CD14-positive monocyte (primary cell): Measurements from ENCODE around the gene GTF2H4. TPM values are rescaled to one million over a fixed set of nuclear protein-coding genes. Genes with fewer than 3 reads are reported as not detected.

Experiments
- DNase-seq, 3 donors: peaks; one replicate each; pipeline ENCODE4 v3.0.0-alpha.2; 2011 to 2022
- H2AFZ ChIP-seq: 2 replicates; pipeline ENCODE4 v1.6.0; 2012; ENCODE audit warnings: mild to moderate bottlenecking, low read depth, low read length, inconsistent platforms; ENCODE audit not compliant: insufficient read depth, poor library complexity, severe bottlenecking
- H3K27ac ChIP-seq, 2 donors: 1 replicate in 1 of 2; 2 replicates in 1 of 2; pipeline ENCODE4 v1.5.1; 2012 to 2013; ENCODE audit warnings: low read length in 2 of 2, control low read depth in 1 of 2, inconsistent platforms in 1 of 2, low read depth in 1 of 2, mild to moderate bottlenecking in 1 of 2
- H3K27me3 ChIP-seq, 2 donors: one replicate each; pipeline versions ENCODE4 v1.6.0 to v1.6.1; 2011 to 2013; ENCODE audit warnings: low read length in 2 of 2; ENCODE audit not compliant: control insufficient read depth in 2 of 2, insufficient read depth in 2 of 2
- H3K36me3 ChIP-seq, 2 donors: replicated peaks in 1 of 2; 1 replicate in 1 of 2; 2 replicates in 1 of 2; pipeline versions ENCODE4 v1.5.1 to v1.6.1; 2012 to 2013; ENCODE audit warnings: low read length in 2 of 2, control low read depth in 1 of 2, inconsistent platforms in 1 of 2, mild to moderate bottlenecking in 1 of 2; ENCODE audit not compliant: insufficient read depth in 2 of 2, control insufficient read depth in 1 of 2
- H3K4me1 ChIP-seq, 2 donors: 1 replicate in 1 of 2; 2 replicates in 1 of 2; pipeline versions ENCODE4 v1.5.1 to v1.6.1; 2012 to 2013; ENCODE audit warnings: low read length in 2 of 2, control low read depth in 1 of 2, inconsistent platforms in 1 of 2, mild to moderate bottlenecking in 1 of 2, moderate library complexity in 1 of 2; ENCODE audit not compliant: insufficient read depth in 2 of 2, control insufficient read depth in 1 of 2
- H3K4me2 ChIP-seq: replicated peaks from 2 replicates; pipeline ENCODE3; 2012; ENCODE audit warnings: low read length, moderate library complexity, mild to moderate bottlenecking; ENCODE audit not compliant: poor library complexity, severe bottlenecking; ENCODE audit errors: extremely low read depth
- H3K4me3 ChIP-seq, 3 experiments: fragments of 200-600 bp in 1 of 3; sonication (generic) in 1 of 3; replicated peaks in 1 of 3; 1 replicate in 2 of 3; 2 replicates in 1 of 3; pipeline ENCODE4 v1.5.1; 2011 to 2013; ENCODE audit warnings: low read length in 3 of 3, mild to moderate bottlenecking in 3 of 3, control low read depth in 2 of 3, low read depth in 2 of 3, inconsistent platforms in 1 of 3, moderate library complexity in 1 of 3
- H3K79me2 ChIP-seq: 2 replicates; pipeline ENCODE4 v1.6.0; 2012; ENCODE audit warnings: mild to moderate bottlenecking, control low read depth, inconsistent platforms, low read length, moderate library complexity; ENCODE audit not compliant: insufficient read depth
- H3K9ac ChIP-seq: 2 replicates; pipeline ENCODE4 v1.6.0; 2017; ENCODE audit warnings: low read length, mild to moderate bottlenecking; ENCODE audit not compliant: insufficient read depth, poor library complexity, severe bottlenecking
- H3K9me3 ChIP-seq, 2 donors: replicated peaks in 1 of 2; 1 replicate in 1 of 2; 2 replicates in 1 of 2; pipeline versions ENCODE4 v1.5.1 to v1.6.1; 2012 to 2013; ENCODE audit warnings: low read length in 2 of 2, control low read depth in 1 of 2; ENCODE audit not compliant: control insufficient read depth in 1 of 2, insufficient read depth in 1 of 2
- H4K20me1 ChIP-seq: 2 replicates; pipeline ENCODE4 v1.6.0; 2012; ENCODE audit warnings: mild to moderate bottlenecking, low read length, control low read depth, moderate library complexity; ENCODE audit not compliant: insufficient read depth
- H3K27ac Mint-ChIP-seq, 7 donors: one replicate each; pipeline ENCODE4 v1.8.0; 2020; ENCODE audit warnings: mild to moderate bottlenecking in 7 of 7, mixed read lengths in 7 of 7, moderate library complexity in 6 of 7, inconsistent platforms in 2 of 7
- H3K27me3 Mint-ChIP-seq, 3 donors: one replicate each; pipeline ENCODE4 v1.8.0; 2021 to 2022; ENCODE audit warnings: low read depth in 3 of 3, mild to moderate bottlenecking in 3 of 3, mixed read lengths in 3 of 3, moderate library complexity in 3 of 3, inconsistent platforms in 1 of 3
- H3K36me3 Mint-ChIP-seq, 2 donors: one replicate each; pipeline ENCODE4 v1.8.0; 2020; ENCODE audit warnings: mixed read lengths in 2 of 2, inconsistent platforms in 1 of 2, mild to moderate bottlenecking in 1 of 2
- H3K4me1 Mint-ChIP-seq: one replicate; pipeline ENCODE4 v1.8.0; 2020; ENCODE audit warnings: mild to moderate bottlenecking, mixed read lengths
- H3K4me3 Mint-ChIP-seq, 2 donors: one replicate each; pipeline ENCODE4 v1.8.0; 2020; ENCODE audit warnings: mild to moderate bottlenecking in 2 of 2, mixed read lengths in 2 of 2, moderate library complexity in 1 of 2
- H3K9me3 Mint-ChIP-seq, 7 donors: one replicate each; pipeline ENCODE4 v1.8.0; 2020 to 2022; ENCODE audit warnings: mixed read lengths in 7 of 7, mild to moderate bottlenecking in 6 of 7, moderate library complexity in 6 of 7, inconsistent platforms in 2 of 7
- CTCF ChIP-seq: fragments of 200-600 bp; IDR thresholded peaks from one replicate; pipeline ENCODE4 v1.8.0; 2022; ENCODE audit warnings: antibody characterized with exemption, mild to moderate bottlenecking
- WGBS: methylation state at CpG from one replicate; pipeline ENCODE4 v1.1.5; 2013; ENCODE audit warnings: missing lambda C conversion rate; ENCODE audit not compliant: insufficient coverage; 5-methylcytosine and 5-hydroxymethylcytosine counted together
- intact Hi-C, 2 donors: fragments of 100-400 bp; cut with micrococcal nuclease; formaldehyde crosslinking; loops; one replicate each; pipeline versions ENCODE4 v1.15.0 to v1.15.1; 2023
- polyA plus RNA-seq, 3 donors: library from polyadenylated mRNA; depleted of rRNA in 1 of 3; unstranded in 2 of 3; stranded (reverse) in 1 of 3; fragments of 300-500 nt in 2 of 3; fragments of >200 nt in 1 of 3; fragmentation: Illumina TruSeq in 2 of 3; gene quantifications; 1 replicate in 2 of 3; 2 replicates in 1 of 3; pipeline ENCODE4 v1.2.3, GENCODE V29; 2012 to 2021

GTF2H4 gene
- polyA plus RNA-seq, 3 donors, result 3.6 to 14.5 (median 6.0) TPM

GRCh38 chr6:30877419-30878262 lies 30.4 kb upstream of the GTF2H4 start:
- peaks cover 0 to 3% of the 10 kb centered on the region in 2 donors for H3K9me3 ChIP-seq

More at GRCh38 chr6:30877419-30878262, 30.4 kb upstream of the GTF2H4 start:
- Histone ChIP-seq H3K9ac (peak overlapping the region; percentile 24), H3K4me3 (peak overlapping the region; percentile 15 to 73 (median 38)), H3K36me3 (no peaks in the 10 kb centered on the region), H3K79me2 (no peaks in the 10 kb centered on the region), H3K27me3 (peaks cover 0 to 18% of the 10 kb centered on the region in 2 donors), H3K4me1 (peaks cover 9 to 10% of the 10 kb centered on the region in 2 donors), H3K27ac (peak overlapping the region in 1 of 2 donors; percentile 46), H3K4me2 (peak overlapping the region; percentile 81), H2AFZ (peak overlapping the region; percentile 80), H4K20me1 (no peaks in the 10 kb centered on the region)
- WGBS, result 0% methylated on average over 5 of the region's 15 CpGs
- peak; percentile 72 to 84 (median 82) for DNase-seq
- no peaks in the 10 kb centered on the region for H3K36me3 Mint-ChIP-seq
- H3K27ac Mint-ChIP-seq, result peak overlapping the region in 6 of 7 donors; percentile 39 to 86 (median 70)
- peaks cover 4 to 7% (median 5%) of the 10 kb centered on the region in 7 donors for H3K9me3 Mint-ChIP-seq
- H3K27me3 Mint-ChIP-seq, result peaks cover 12 to 20% (median 14%) of the 10 kb centered on the region in 3 donors
- H3K4me1 Mint-ChIP-seq, result peaks cover 8% of the 10 kb centered on the region
- intact Hi-C loops, result loop anchor here (2.0 to 10.0 kb wide), 5 partner anchors 49 to 200 kb away; partner anchors contain the start of gene FLOT1 (in 1 of the 2)
- peak overlapping the region; percentile 84 to 94 for H3K4me3 Mint-ChIP-seq
- TF ChIP-seq CTCF, result peak; percentile 89
